ENCODE data around the gene MFNG. TPM values are rescaled to one million over a fixed set of nuclear protein-coding genes. Genes with fewer than 3 reads are reported as not detected.

MFNG gene
- total RNA-seq, 4 donors from 2014 or later, result 7.5 to 23.1 (median 18.5) TPM

DNA sequence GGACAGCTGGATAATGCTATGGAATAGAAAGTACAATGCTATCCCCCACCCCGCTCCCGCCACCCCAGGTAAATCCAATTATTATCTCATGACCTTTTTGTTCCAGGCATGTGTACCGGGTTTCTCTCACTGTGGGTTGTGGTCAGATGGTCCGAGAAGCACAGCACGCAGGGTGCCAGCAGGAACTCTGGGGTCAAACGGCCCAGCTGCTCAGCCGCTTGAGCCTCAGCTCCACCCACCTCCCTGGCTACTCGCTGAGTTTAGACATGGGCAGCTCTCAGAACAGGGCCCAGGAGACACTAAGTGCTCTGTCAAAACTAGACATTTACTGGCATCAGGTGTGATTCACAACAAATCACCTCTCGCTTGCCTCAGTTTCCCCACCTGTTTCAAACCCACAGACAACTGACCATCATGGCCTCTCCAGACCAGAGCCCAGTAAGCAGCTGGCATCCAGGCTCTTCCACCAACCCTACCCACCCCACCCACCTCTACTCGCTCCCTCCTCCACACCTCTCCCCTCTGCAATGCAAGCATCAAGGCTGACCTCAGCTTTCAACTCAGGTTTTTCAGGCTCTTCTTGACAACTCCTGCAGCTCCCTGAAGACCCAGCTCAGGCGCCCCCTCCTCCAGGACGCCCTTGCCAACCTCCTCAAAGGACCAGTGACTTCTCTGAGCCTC lies 13.0 kb upstream of the MFNG start:
- H3K4me3 ChIP-seq, result no peak overlapping the region
- peaks cover 0 to 31% (median 6%) of the 10 kb centered on the region in 4 donors for H3K36me3 ChIP-seq
- TF ChIP-seq, protein P1, sequence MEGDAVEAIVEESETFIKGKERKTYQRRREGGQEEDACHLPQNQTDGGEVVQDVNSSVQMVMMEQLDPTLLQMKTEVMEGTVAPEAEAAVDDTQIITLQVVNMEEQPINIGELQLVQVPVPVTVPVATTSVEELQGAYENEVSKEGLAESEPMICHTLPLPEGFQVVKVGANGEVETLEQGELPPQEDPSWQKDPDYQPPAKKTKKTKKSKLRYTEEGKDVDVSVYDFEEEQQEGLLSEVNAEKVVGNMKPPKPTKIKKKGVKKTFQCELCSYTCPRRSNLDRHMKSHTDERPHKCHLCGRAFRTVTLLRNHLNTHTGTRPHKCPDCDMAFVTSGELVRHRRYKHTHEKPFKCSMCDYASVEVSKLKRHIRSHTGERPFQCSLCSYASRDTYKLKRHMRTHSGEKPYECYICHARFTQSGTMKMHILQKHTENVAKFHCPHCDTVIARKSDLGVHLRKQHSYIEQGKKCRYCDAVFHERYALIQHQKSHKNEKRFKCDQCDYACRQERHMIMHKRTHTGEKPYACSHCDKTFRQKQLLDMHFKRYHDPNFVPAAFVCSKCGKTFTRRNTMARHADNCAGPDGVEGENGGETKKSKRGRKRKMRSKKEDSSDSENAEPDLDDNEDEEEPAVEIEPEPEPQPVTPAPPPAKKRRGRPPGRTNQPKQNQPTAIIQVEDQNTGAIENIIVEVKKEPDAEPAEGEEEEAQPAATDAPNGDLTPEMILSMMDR (IDR thresholded peaks at IDR 0.05), result no peak
- TF ChIP-seq POLR2AphosphoS5 (IDR thresholded peaks at IDR 0.05) (no peak), EP300 (IDR thresholded peaks at IDR 0.05) (no peak), POLR2A (IDR thresholded peaks at IDR 0.05; ENCODE audit: low read depth) (no peak)
- WGBS, result 73% methylated on average over 10 of the region's 12 CpGs
- H3K27me3 ChIP-seq, result peaks cover 0 to 80% (median 0%) of the 10 kb centered on the region in 4 donors
- no peak overlapping the region for H3K27ac ChIP-seq (replicated peaks in 1 of 4)
- H3K4me1 ChIP-seq, result peaks cover 33 to 48% (median 43%) of the 10 kb centered on the region in 4 donors
- intact Hi-C loops (cut with DNase I), result no loop called here
- no peak for DNase-seq (ENCODE audit: extremely low spot score)
- H3K9me3 ChIP-seq, result no peaks in the 10 kb centered on the region

DNA sequence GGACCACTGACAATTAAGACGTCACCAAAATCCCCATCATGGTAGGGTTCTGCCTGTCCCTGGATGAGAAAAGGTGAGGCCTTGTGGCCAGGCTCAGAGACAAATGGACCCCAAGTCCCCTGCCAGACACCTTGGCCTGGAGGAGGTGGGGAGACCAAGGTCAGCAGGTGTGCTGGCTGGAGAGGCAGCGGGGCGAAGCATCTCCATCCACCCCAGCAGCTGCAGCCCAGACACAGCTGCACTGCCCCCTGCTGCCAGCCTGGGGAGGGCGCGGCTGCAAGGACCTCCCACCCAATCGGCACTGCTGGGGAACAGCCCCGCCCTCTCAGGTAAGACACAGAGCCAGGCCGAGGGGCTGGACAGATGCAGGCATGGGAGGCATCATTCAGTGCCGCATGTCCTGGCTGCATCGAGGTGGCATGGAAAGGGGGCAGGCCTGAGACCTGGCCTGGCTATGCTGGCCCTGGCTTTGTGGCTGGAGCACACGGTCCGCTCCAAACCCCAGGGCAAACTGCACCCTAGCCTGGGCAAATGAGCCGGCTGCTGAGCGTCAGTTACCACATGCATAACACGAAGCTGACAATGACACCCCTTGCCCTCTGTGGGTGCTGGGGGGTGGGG lies 12.2 kb upstream of the MFNG start:
- TF ChIP-seq, protein P1 (IDR thresholded peaks at IDR 0.05), result peak in 1 of 3 experiments; percentile 34
- no peak for TF ChIP-seq POLR2A (IDR thresholded peaks at IDR 0.05; ENCODE audit: low read depth)
- no peak for DNase-seq (ENCODE audit: extremely low spot score)
- H3K36me3 ChIP-seq, result peaks cover 0 to 38% (median 10%) of the 10 kb centered on the region in 4 donors
- no peak overlapping the region for H3K4me3 ChIP-seq
- intact Hi-C loops (cut with DNase I), result no loop called here
- 68% methylated on average over 4 of the region's 15 CpGs for WGBS
- H3K27ac ChIP-seq (replicated peaks in 1 of 4), result no peak overlapping the region
- H3K9me3 ChIP-seq, result no peaks in the 10 kb centered on the region
- H3K27me3 ChIP-seq, result peaks cover 0 to 80% (median 0%) of the 10 kb centered on the region in 4 donors
- peaks cover 32 to 44% (median 40%) of the 10 kb centered on the region in 4 donors for H3K4me1 ChIP-seq

DNA sequence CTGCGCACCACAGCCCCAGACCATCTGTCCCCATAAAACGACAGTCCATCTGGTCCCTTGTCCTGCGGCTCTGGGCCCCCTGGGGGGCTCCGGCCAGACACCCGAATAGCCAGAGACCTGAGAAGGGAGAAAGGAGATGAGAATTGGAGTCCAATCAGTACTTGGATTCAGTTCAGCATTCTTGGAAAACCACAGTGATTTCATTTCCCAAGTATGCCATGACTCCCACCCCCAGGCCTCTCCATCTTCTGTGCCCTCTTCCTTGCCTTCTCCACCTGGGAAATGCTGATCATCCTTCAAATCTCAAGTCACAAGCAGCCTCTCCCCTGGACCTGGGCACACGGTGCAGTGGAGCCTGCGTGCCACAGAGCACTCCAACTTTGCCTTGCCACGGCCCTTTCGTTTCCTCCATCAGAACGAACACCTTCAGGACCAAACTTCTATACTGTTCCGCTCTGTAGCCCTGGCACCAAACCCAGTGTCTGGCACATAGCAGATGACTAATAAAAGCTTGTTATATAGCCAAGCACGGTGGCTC lies 10.9 kb upstream of the MFNG start:
- 85% methylated on average over 11 of the region's 12 CpGs for WGBS
- H3K4me1 ChIP-seq, result peaks cover 22 to 31% (median 27%) of the 10 kb centered on the region in 4 donors
- no peaks in the 10 kb centered on the region for H3K9me3 ChIP-seq
- H3K36me3 ChIP-seq, result peaks cover 0 to 40% (median 13%) of the 10 kb centered on the region in 4 donors
- peaks cover 0 to 86% (median 1%) of the 10 kb centered on the region in 4 donors for H3K27me3 ChIP-seq
- H3K4me3 ChIP-seq, result no peak overlapping the region
- intact Hi-C loops (cut with DNase I), result no loop called here
- TF ChIP-seq EP300 (IDR thresholded peaks at IDR 0.05) (no peak), POLR2A (IDR thresholded peaks at IDR 0.05; ENCODE audit: low read depth) (no peak), POLR2AphosphoS5 (IDR thresholded peaks at IDR 0.05) (no peak)
- TF ChIP-seq, protein P1 (IDR thresholded peaks at IDR 0.05), result no peak
- DNase-seq (ENCODE audit: extremely low spot score), result no peak
- H3K27ac ChIP-seq (replicated peaks in 1 of 4), result no peak overlapping the region

DNA sequence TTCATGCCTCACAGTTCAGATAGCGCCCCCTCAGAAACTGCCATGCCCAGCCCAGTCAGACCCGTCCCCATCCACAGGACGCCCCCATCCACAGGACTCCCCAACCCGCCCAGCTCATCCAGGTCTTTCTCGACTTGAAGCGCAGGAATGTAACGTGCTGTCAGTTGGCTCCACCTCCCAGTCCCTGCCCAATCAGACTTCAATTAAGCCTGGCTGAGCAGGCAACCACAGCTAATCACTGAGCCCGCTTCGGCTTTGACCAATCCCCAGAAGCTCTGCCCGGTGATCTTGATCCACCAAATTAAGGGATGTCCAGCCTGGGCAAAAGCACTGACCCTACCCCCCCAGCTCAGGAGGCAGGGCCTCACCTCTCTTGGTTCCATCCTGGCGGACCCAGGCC lies 10.5 kb upstream of the MFNG start:
- peaks cover 0 to 90% (median 2%) of the 10 kb centered on the region in 4 donors for H3K27me3 ChIP-seq
- 93% methylated on average over 7 of the region's 11 CpGs for WGBS
- H3K27ac ChIP-seq (replicated peaks in 1 of 4), result no peak overlapping the region

More for the DNA sequence above, 10.5 kb upstream of the MFNG start:
- H3K36me3 ChIP-seq, result peaks cover 0 to 43% (median 14%) of the 10 kb centered on the region in 4 donors
- no peak for TF ChIP-seq EP300 (IDR thresholded peaks at IDR 0.05)
- TF ChIP-seq, protein P1 (IDR thresholded peaks at IDR 0.05), result no peak
- no peak for TF ChIP-seq POLR2AphosphoS5 (IDR thresholded peaks at IDR 0.05)
- TF ChIP-seq POLR2A (IDR thresholded peaks at IDR 0.05; ENCODE audit: low read depth), result no peak
- no peaks in the 10 kb centered on the region for H3K9me3 ChIP-seq
- H3K4me1 ChIP-seq, result peaks cover 18 to 26% (median 22%) of the 10 kb centered on the region in 4 donors
- DNase-seq (ENCODE audit: extremely low spot score), result no peak
- no peak overlapping the region for H3K4me3 ChIP-seq
- intact Hi-C loops (cut with DNase I), result no loop called here
